Mesothelial cell of epicardium (in vitro differentiated cells): ENCODE measurements around the gene MMP17. TPM values are rescaled to one million over a fixed set of nuclear protein-coding genes. Genes with fewer than 3 reads are reported as not detected.

Source experiments
- DNase-seq, 2 experiments: peaks; one replicate each; pipeline ENCODE4 v3.0.0; 2021; ENCODE audit warnings: low spot score in 2 of 2; ENCODE audit not compliant: unreplicated experiment in 2 of 2
- H3K27ac Mint-ChIP-seq: 2 replicates; pipeline ENCODE4 v1.8.0; 2021; ENCODE audit warnings: mixed read lengths
- H3K27me3 Mint-ChIP-seq: 2 replicates; pipeline ENCODE4 v1.8.0; 2021; ENCODE audit warnings: low read depth, mixed read lengths
- H3K36me3 Mint-ChIP-seq: 2 replicates; pipeline ENCODE4 v1.8.0; 2021; ENCODE audit warnings: mixed read lengths
- H3K4me1 Mint-ChIP-seq: 2 replicates; pipeline ENCODE4 v1.8.0; 2021; ENCODE audit warnings: mixed read lengths
- H3K4me3 Mint-ChIP-seq: 2 replicates; pipeline ENCODE4 v1.8.0; 2021; ENCODE audit warnings: mild to moderate bottlenecking, moderate library complexity, mixed read lengths
- H3K9me3 Mint-ChIP-seq: 2 replicates; pipeline ENCODE4 v1.8.0; 2021; ENCODE audit warnings: mixed read lengths
- CTCF ChIP-seq: fragments of 200-600 bp; sonication (generic); IDR thresholded peaks from one replicate; pipeline ENCODE4 v1.5.0; 2021; ENCODE audit warnings: antibody characterized with exemption; ENCODE audit not compliant: unreplicated experiment
- total RNA-seq: library from RNA; stranded (reverse); gene quantifications from 3 replicates; pipeline ENCODE4 v1.2.1, GENCODE V29; 2021

MMP17 gene
- total RNA-seq, 1 donor from 2014 or later = 1.8 TPM

DNA sequence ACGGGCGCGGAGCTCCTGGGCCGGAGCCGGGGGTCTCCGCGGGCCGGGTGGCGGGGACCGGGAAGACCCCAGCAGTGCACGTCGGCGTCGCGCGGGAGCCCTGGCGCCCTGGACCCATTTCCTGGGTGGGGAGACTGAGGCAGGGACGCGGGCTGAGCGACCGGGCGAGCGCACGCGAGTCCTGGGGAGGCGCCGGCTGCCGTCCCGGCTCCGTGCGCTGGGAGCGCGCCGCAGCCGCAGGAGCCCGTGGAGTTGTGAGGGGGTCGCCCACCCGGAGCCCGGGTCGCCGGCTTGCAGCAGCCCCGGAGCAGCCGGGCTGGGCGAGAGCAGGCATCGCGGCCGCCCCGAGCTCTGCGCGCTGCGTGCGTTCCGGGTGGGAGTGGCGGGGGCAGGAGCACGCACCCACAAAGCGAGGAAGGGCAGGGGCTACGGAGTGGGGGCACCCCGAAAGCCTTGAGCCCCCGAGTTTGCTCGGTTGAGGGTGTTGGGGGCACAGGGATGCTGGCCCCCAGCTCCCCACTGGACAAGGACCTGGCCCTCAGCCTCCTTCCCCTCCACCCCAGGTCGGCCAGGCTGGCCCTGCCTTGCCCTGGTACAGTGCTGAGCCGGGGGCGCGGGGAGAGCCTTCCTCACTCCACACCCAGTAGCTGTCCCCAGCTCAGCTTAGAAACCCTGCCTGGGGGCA lies 620 bp downstream of the MMP17 start:
- no peak for TF ChIP-seq CTCF
- H3K4me3 Mint-ChIP-seq = peak overlapping the region; percentile 59
- H3K36me3 Mint-ChIP-seq = no peaks in the 10 kb centered on the region
- no peak for DNase-seq
- peaks cover 70% of the 10 kb centered on the region for H3K27me3 Mint-ChIP-seq
- H3K9me3 Mint-ChIP-seq = no peaks in the 10 kb centered on the region
- peaks cover 9% of the 10 kb centered on the region for H3K4me1 Mint-ChIP-seq
- H3K27ac Mint-ChIP-seq = no peak overlapping the region

GRCh38 chr12:131829356-131829747 lies 1.2 kb downstream of the MMP17 start:
- Mint-ChIP-seq H3K4me3 (peak overlapping the region; percentile 59), H3K36me3 (no peaks in the 10 kb centered on the region), H3K4me1 (peaks cover 9% of the 10 kb centered on the region), H3K9me3 (no peaks in the 10 kb centered on the region), H3K27me3 (peaks cover 69% of the 10 kb centered on the region), H3K27ac (no peak overlapping the region)
- TF ChIP-seq CTCF = no peak
- no peak for DNase-seq

- Mint-ChIP-seq H3K27me3 (peaks cover 64% of the 10 kb centered on the region), H3K4me1 (peaks cover 9% of the 10 kb centered on the region), H3K27ac (no peak overlapping the region), H3K4me3 (peak overlapping the region; percentile 59), H3K9me3 (no peaks in the 10 kb centered on the region), H3K36me3 (no peaks in the 10 kb centered on the region)
- peak in 1 of 2 experiments; percentile 45 for DNase-seq
- no peak for TF ChIP-seq CTCF
These were observed 1.7 kb downstream of the MMP17 start for GRCh38 chr12:131829791-131830334.

- Mint-ChIP-seq H3K4me3 (peak overlapping the region; percentile 68), H3K4me1 (peaks cover 9% of the 10 kb centered on the region), H3K9me3 (no peaks in the 10 kb centered on the region), H3K27ac (no peak overlapping the region), H3K36me3 (no peaks in the 10 kb centered on the region), H3K27me3 (peaks cover 58% of the 10 kb centered on the region)
- TF ChIP-seq CTCF = no peak
- DNase-seq = peak in 1 of 2 experiments; percentile 77
These were observed 2.2 kb downstream of the MMP17 start for GRCh38 chr12:131830335-131830913.

DNA sequence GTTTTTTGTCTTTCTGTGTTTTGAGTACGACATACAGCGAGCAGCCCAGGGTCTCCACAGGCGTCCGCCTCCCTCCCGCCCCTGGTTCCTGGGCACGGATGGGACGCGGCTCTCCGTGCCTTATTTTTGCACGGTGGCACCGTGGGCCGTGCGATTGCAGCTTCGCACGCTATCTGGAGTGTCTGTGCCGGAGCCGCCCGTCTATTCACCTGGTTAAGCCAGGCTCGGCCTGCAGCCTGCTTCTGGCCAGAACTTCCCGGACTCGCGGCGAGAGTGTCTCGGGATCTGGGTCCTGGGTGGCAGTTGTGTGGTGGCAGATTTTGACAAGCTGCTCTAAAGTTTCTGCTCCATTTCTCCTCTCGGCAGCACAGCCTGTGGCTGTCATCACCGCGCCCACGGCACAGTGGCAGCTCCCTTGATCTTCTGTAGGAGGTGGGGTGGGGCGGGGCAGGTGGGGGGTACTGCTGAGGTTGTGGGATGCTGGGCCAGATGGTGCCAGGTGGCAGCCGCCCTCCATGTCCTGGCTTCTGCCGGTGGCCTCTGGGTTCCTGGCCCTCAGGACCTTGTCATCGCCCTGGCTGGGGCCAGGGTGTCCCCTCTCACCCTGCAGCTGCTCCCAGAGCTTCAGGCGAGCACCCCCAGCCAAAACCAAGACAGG lies 2.9 kb downstream of the MMP17 start:
- H3K36me3 Mint-ChIP-seq = no peaks in the 10 kb centered on the region

More for the DNA sequence above, 2.9 kb downstream of the MMP17 start:
- no peak for DNase-seq
- peaks cover 52% of the 10 kb centered on the region for H3K27me3 Mint-ChIP-seq
- H3K4me1 Mint-ChIP-seq = peaks cover 9% of the 10 kb centered on the region
- TF ChIP-seq CTCF = no peak
- no peak overlapping the region for H3K27ac Mint-ChIP-seq
- no peaks in the 10 kb centered on the region for H3K9me3 Mint-ChIP-seq
- peak overlapping the region; percentile 68 for H3K4me3 Mint-ChIP-seq
